Limb (tissue), 2 donors: Measurements from ENCODE around the gene ARMCX5.
A peak's percentile ranks its signal among the peaks of the same experiment; 100 is the strongest.

Experiments used
- DNase-seq, 2 donors: peaks; one replicate each; pipeline ENCODE4 v3.0.0-alpha.2; 2016; ENCODE audit errors: extremely low spot score in 2 of 2

Gene ARMCX5

DNA sequence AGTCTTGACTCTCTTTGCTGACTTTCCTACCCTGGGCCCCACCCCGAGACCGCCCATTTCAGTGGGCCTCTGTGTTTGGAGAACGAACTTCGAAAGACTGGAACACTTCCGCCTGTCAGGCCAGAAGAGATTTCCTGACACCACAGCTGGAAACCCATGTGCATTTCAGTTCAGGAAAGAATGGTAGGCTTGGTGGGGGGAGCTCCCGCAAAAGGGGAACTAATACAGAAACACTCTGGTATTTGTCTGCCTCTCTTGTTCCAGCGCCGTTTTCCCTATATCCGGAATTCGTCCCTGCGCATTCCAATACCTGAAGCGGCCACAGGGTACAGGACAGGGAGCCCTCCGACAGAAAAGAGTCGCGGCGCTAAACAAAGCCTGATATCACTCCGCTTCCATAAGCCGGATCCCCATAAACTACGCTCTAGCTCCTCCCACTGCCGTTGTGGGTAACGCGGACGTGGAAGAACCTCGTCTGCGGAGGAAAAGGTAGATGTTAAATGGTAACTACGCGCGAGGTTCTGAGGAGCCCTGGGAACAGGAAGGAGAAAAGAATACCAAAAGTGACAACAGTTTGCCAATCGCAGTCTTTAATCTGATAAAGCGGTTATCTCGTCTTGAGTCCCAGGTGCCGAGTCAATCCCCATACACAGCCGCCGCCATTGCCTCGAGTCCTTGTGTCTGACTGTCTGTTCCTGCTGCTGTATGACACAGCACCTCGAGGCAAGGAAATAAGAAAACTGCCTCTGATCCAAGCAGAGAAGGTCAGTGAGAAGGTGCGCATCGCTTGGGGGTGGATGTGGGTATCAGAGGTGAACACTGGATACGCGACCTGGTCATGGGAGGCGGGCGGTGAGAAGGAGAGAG is at the start of gene ARMCX5:
Gene ARMCX5 (plus strand): TSS at position 432 of the 867 bp plus-strand sequence. CDS start 2,627 bp downstream, outside the sequence.
- DNase-seq, result peak; percentile 78 to 84

DNA sequence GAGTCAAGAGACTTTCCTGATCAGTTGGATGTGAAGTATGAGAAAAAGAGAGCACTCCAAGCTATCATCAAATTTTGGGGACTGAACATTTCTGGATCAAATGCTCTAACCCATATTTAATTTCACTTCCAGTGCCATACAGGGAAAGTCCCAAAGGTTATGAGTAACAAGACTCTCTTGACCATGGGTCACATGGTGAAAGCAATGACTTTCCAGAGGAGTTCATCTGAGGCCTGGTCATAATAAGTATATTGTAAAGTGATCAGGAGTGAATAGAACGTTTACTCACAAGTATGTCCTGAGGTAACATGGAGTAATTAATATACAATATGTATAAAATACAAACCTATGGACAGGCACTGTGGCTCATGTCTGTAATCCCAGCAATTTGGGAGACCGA is 40.7 kb upstream of the ARMCX5 start:
- no peak for DNase-seq

DNA sequence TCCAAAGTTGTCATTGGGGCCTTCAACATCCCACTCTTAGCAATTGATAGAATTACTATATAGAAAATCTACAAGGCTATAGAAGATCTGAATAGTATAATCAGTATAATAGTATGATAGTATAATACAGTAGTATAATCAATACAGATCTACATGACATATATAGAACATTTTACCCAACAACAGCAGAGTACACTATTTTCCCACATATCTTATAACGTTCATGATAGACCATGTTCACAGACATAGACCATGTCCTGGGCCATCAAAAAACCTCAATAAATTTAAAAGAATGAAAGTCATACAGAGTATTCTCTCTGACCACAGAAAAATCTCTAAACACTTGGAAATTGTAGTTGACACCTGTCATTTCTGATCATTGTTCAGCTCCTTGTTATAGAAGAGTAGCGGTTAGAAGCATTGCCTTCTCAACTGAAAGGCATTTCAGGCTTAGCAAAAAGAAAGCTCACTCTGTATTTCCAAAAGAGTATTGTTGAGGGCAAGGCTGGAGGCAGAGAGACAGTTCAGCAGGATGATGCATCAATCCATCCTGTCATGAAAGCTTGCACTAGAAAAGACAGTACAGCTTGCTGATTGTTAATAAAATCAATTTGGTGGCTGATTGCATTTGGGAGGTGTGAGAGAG is 38.8 kb upstream of the ARMCX5 start:
- no peak for DNase-seq

DNA sequence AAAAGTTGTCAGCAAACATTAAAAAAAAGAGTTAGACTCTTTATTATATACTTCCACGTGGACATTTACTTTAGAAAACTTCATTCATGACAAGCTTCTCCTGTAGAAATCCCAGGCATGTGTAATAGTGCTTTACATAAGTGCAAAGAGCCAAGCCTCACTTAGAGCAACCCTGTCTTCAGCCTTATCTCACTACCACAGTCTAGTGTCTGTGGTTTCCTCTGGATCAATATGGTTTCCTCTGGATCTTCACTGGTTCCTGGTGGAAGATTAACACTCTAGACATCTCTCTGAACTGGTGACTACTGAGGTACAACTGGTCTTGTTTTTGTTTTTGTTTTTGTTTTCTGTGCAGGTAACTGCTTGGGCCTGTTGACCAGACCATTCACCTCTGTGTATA is 18.4 kb upstream of the ARMCX5 start:
- DNase-seq, result no peak

DNA sequence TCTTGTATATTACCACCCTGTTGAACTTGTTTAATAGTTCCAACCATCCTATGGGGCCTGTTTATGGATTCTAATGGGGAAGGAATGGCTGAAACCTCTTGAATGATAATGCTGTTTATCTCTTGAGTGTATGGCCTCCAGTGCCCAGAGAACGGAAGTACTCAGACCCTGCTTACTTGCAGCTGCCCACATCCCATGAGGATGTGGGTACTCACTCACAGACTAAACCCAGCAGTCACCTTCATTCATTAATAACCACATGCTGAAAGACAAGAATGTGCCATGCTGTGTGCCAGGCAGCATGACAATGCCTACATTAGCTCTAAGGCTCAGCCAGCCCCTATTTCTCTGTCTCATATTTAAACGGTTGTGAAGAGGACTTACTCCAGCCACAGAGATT is 5.9 kb upstream of the ARMCX5 start:
- no peak for DNase-seq

DNA sequence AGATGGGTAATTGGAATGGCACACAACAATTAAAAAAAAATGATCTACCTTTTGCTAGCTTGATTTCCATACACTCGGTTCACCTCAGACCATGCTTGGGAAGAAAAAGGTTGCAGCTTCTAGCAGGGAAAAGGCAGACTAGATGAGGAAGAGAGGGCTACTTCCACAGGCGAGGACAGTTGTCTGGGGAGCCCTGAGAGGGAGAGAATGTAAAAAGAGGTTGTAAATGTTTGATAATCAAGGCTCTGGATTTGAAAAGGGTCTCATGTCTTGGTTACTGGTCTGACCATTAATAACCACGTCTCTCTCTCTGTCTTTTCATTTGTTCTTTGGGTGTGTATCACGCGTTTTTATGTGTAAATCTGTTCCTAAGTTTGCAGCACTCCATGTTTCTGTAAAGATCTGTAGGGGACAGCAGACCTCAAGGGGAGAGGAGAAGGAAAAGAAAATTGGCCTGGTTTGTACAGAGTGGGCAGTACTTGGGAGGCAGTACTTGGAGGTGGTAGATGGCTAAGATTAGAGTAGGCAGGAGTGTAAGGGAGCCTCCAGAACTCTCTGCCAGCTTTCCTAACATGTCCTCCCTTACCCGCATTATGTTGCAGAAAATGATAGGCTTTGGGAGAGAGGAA is 750 bp downstream of the ARMCX5 start:
- DNase-seq, result no peak

DNA sequence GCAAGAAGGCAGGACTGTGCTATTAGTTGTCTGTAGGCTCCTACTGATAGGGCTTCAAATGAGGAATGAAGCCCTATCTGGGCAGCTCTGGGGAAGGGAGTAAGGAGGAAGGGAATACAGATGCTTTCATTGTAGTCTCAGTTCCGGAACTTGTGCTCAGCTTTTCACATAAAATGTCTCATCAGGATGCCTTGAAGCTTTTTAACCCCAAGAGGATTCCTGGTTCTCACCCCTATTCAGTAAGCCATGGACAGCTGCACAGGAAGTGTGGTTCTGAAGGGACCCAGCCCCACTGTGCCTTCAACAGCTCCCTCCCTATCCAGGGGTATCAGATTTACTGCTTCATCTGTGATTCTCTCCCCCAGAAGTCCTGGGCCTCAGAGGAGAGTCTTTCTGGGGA is 5.0 kb downstream of the ARMCX5 start:
- peak in 1 of 2 donors; percentile 1 for DNase-seq

DNA sequence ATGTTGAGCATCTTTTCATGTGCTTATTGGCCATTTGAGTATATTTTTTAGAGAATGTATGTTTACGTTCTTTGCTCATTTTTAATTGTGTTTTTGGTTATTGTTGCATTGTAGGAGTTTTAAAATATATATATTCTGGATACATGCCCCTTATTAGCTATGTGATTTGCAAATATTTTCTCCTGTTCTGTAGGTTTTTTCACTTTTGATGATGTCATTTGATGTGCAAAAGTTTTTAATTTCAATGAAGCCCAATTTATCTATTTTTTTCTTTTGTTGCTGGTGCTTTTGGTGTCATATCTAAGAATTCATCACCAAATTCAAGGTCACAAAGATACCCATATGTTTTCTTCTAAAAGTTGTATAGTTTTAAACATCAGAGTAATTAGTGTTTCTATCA is 6.8 kb downstream of the ARMCX5 start:
- DNase-seq, result no peak

DNA sequence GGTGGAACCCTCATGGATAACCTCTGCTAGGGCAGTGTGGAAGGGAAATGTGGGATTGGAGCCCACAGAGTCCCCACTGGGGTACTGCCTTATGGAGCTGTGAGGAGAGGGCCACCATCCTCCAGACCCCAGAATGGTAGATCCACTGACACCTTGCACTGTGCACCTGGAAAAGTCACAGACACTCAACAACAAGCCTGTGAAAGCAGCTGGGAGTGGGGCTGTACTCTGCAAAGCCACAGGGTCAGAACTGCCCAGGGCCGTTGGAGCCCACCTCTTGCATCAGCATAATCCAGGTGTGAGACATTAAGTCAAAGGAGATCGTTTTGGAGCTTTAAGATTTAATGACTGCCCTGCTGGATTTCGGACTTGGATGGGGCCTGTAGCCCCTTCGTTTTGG is 11.6 kb downstream of the ARMCX5 start:
- DNase-seq, result no peak

DNA sequence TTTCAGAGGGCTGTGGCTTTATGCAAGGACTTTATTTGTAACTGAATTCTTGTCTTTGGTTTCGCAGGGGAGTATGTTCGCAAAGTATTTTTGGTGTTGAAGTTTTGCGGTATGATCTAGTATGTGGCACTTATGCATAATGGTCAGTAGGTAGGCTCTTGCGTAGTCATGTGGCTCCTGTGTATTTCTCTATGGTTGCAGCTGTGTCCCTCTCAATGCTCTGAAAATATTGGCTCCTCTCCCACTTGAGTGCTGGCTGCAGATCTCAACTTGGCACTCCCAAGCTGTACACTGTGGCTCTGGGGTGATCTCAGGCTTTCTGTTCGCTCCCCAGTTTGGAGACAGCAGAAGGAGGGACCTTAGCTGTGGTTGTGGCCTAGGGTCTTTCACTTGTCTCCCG is 24.8 kb downstream of the ARMCX5 start:
- DNase-seq, result no peak

DNA sequence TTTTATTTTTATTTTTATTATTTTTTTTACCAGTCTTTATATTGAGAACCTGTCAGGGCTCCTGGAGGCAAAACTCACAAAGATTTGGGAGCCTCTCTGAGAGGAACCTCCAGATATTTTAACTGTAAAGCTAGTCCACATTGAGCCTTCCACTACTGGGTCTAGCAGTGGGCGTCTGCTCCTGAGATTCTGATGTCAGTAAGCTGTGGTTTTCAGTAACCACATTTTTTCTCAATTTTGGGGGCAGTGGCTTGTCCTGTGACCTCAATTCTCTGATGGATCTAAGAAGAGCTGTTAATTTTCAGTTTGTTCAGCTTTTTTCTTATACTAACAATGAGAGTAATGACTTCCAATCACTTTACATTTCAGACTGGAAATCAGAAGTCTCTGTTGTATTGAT is 28.3 kb downstream of the ARMCX5 start:
- no peak for DNase-seq

DNA sequence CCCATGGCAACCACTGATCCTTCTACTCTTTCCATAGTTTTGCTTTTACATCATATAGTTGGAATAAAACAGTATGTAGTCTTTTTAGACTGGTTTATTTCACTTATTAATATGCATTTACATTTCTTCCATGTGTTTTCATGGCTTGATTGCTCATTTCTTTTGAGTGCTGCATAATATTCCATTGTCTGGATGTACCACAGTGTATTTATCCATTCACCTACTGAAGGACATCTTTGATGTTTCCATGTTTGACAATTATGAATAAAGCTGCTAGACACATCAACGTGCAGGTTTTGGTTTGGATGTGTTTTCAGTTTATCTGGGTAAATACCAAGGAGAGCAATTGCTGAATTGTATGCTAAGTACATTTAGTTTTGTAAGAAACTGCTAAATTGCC is 38.2 kb downstream of the ARMCX5 start:
- DNase-seq, result no peak

DNA sequence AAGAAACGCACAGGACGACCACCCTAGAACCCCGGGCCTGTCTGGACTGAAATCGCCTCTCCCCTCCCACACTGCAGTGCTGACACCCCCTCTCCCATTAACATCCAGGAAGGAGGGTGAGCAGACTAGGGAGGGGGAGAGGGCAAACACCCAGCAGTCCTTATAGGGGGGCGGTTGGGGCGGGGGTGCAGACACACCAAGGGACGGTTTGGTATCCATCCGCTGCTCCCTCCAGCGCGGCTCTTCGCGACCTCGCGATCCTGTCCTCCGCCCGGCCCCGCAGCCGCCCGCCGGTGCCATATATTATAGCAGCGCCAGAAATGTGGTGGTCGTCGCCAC is 51.6 kb downstream of the ARMCX5 start:
- DNase-seq, result no peak

DNA sequence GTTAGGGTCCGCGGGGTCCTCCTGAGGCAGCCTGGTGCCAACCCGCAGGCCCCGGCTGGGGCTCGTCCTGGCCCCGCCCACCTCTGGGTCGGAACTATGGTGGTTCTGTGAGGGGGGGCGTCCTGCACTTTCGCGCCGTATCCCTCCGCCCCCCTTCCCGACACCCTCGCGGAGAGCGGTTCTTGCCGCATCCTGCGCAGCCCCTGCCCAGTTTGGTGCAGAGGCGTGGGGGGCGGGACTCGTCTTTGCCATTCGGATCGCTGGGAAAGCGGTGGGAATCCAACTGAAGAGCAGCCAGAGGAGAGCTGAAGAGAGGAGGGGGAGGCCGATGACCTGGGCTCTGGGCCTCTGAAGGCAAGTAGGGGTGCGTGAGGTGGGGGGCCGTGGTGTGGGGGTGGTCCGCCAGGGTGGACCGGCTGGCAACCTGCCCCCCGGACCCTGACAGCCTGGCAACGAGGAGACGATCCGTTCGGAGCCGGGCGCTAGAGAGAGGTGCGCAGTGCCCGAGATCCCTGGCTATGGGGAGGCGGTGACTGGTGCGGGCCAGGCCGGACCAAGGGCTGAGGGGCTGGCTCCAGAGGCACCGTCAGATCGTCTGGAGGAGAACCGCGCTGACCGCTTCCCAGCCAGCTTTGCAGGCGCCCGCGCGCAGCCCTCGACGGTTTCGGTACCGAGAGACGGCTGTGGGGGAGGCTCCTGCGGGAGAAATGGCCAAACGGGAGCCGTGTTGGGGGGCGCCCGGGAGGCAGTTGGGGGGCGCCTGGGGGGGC is 52.1 kb downstream of the ARMCX5 start, which contains the start of gene GPRASP1:
Gene GPRASP1 (plus strand): TSS at position 242 of the 770 bp plus-strand sequence. CDS start 2,431 bp downstream, outside the sequence.
- DNase-seq, result peak; percentile 45 to 82

DNA sequence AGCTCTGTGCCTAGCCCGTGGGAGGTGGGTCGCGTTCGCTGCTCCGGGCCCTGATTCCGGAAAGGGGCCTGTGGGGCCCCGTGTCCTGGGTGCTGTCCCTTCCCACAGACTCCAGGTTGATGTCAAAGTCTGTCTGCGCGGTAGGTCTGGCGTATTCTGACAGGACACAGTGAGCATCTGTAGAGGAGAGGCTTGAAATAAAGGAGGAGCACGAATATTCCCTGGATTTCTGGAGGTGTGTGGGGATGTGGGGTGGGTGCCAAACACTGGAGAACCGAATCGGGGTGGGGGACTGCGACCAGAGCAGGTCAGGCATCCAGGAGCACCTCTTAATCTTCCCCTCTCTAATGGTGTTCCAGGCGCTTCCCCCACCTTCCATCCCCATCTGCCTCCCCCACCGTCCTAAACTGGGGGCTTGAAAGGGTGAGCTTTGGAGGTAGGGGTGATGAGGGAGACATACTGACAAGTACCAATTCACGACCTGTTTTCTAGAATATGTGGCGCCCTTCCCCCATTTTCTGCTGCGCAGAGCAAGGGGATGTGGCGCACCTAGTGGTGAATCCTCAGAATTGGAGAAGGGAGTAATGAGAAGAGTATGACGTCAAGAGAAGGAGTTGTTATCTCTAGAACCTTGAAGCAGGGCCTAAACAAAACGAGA is 52.8 kb downstream of the ARMCX5 start:
- DNase-seq, result peak; percentile 53 to 67
